ENCODE data around the gene MRI1. TPM values are rescaled to one million over a fixed set of nuclear protein-coding genes. Genes with fewer than 3 reads are reported as not detected.

The MRI1 gene
- total RNA-seq, 1 donor from 2014 or later, result 32.6 TPM

GRCh38 chr19:13756210-13756609 is 8.1 kb upstream of the MRI1 start:
- no peaks in the 10 kb centered on the region for H3K27me3 ChIP-seq (ENCODE audit: control insufficient read depth, insufficient read depth, low read length)
- H3K36me3 ChIP-seq (ENCODE audit: control insufficient read depth, insufficient read depth, low read length), result peaks cover 4% of the 10 kb centered on the region
- TF ChIP-seq CTCF (IDR thresholded peaks at IDR 0.05; ENCODE audit: insufficient read depth, low read length, poor library complexity, severe bottlenecking), result no peak
- no peak for DNase-seq (ENCODE audit: low read depth)
- H3K4me3 ChIP-seq (ENCODE audit: low read depth, low read length), result no peak overlapping the region

GRCh38 chr19:13757805-13758772 is 6.2 kb upstream of the MRI1 start:
- no peak for TF ChIP-seq CTCF (IDR thresholded peaks at IDR 0.05; ENCODE audit: insufficient read depth, low read length, poor library complexity, severe bottlenecking)
- Histone ChIP-seq H3K36me3 (ENCODE audit: control insufficient read depth, insufficient read depth, low read length) (peaks cover 6% of the 10 kb centered on the region), H3K27me3 (ENCODE audit: control insufficient read depth, insufficient read depth, low read length) (no peaks in the 10 kb centered on the region), H3K4me3 (ENCODE audit: low read depth, low read length) (no peak overlapping the region)
- no peak for DNase-seq (ENCODE audit: low read depth)

- H3K27me3 ChIP-seq (ENCODE audit: control insufficient read depth, insufficient read depth, low read length), result no peaks in the 10 kb centered on the region
- no peak for TF ChIP-seq CTCF (IDR thresholded peaks at IDR 0.05; ENCODE audit: insufficient read depth, low read length, poor library complexity, severe bottlenecking)
- no peak overlapping the region for H3K4me3 ChIP-seq (ENCODE audit: low read depth, low read length)
- no peak for DNase-seq (ENCODE audit: low read depth)
- H3K36me3 ChIP-seq (ENCODE audit: control insufficient read depth, insufficient read depth, low read length), result peaks cover 6% of the 10 kb centered on the region
Observed at GRCh38 chr19:13758795-13759194, 5.5 kb upstream of the MRI1 start.

GRCh38 chr19:13761423-13761822 is 2.9 kb upstream of the MRI1 start:
- no peaks in the 10 kb centered on the region for H3K27me3 ChIP-seq (ENCODE audit: control insufficient read depth, insufficient read depth, low read length)
- peaks cover 5% of the 10 kb centered on the region for H3K36me3 ChIP-seq (ENCODE audit: control insufficient read depth, insufficient read depth, low read length)
- TF ChIP-seq CTCF (IDR thresholded peaks at IDR 0.05; ENCODE audit: insufficient read depth, low read length, poor library complexity, severe bottlenecking), result peak; percentile 13
- H3K4me3 ChIP-seq (ENCODE audit: low read depth, low read length), result no peak overlapping the region
- no peak for DNase-seq (ENCODE audit: low read depth)

- no peak for TF ChIP-seq CTCF (IDR thresholded peaks at IDR 0.05; ENCODE audit: insufficient read depth, low read length, poor library complexity, severe bottlenecking)
- Histone ChIP-seq H3K4me3 (ENCODE audit: low read depth, low read length) (no peak overlapping the region), H3K36me3 (ENCODE audit: control insufficient read depth, insufficient read depth, low read length) (peaks cover 5% of the 10 kb centered on the region), H3K27me3 (ENCODE audit: control insufficient read depth, insufficient read depth, low read length) (no peaks in the 10 kb centered on the region)
- DNase-seq (ENCODE audit: low read depth), result no peak
Observed at GRCh38 chr19:13762635-13763235, 1.6 kb upstream of the MRI1 start.

All from kidney epithelial cell (primary cell).